Peyer's patch (tissue), 4 donors: ENCODE data around the gene TTC27. TPM values are rescaled to one million over a fixed set of nuclear protein-coding genes. Genes with fewer than 3 reads are reported as not detected.

Source experiments
- DNase-seq, 3 donors: peaks; one replicate each; pipeline ENCODE4 v3.0.0-alpha.2; 2017 to 2019
- H3K27ac ChIP-seq, 4 donors: fragments of 200-600 bp; sonication (generic); one replicate each; pipeline ENCODE4 v1.5.1; 2016 to 2019
- H3K27me3 ChIP-seq, 2 donors: fragments of 200-600 bp; sonication (generic); one replicate each; pipeline ENCODE4 v1.5.1; 2019
- H3K36me3 ChIP-seq, 3 donors: fragments of 200-600 bp; sonication (generic); one replicate each; pipeline ENCODE4 v1.5.1; 2016 to 2019
- H3K4me1 ChIP-seq, 4 donors: fragments of 200-600 bp; sonication (generic); one replicate each; pipeline ENCODE4 v1.5.1; 2016 to 2019
- H3K4me3 ChIP-seq, 4 donors: fragments of 200-600 bp; sonication (generic); 1 replicate in 3 of 4; 2 replicates in 1 of 4; pipeline ENCODE4 v1.5.1; 2016 to 2019; ENCODE audit warnings: mild to moderate bottlenecking in 1 of 4
- H3K9me3 ChIP-seq, 4 donors: fragments of 200-600 bp; sonication (generic); one replicate each; pipeline ENCODE4 v1.5.1; 2016 to 2019; ENCODE audit warnings: mild to moderate bottlenecking in 1 of 4
- CTCF ChIP-seq, 6 experiments: fragments of 450-650 bp in 4 of 6; fragments of 200-600 bp in 2 of 6; sonication (generic) in 1 of 6; IDR thresholded peaks; one replicate each; pipeline ENCODE4 v1.5.1; 2017 to 2019; ENCODE audit warnings: antibody characterized with exemption in 6 of 6, mild to moderate bottlenecking in 3 of 6, moderate library complexity in 1 of 6
- POLR2A ChIP-seq, 2 donors: fragments of 450-650 bp; IDR thresholded peaks; one replicate each; pipeline ENCODE4 v1.5.1; 2017; ENCODE audit warnings: antibody characterized with exemption in 2 of 2, mild to moderate bottlenecking in 2 of 2, moderate library complexity in 2 of 2
- total RNA-seq, 4 donors: library from RNA; depleted of rRNA; stranded (reverse); fragments of >200 nt; gene quantifications; one replicate each; pipeline ENCODE4 v1.1.0, GENCODE V29; 2016

TTC27 gene
- total RNA-seq, 4 donors from 2014 or later: 9.5 to 28.6 (median 12.4) TPM

DNA sequence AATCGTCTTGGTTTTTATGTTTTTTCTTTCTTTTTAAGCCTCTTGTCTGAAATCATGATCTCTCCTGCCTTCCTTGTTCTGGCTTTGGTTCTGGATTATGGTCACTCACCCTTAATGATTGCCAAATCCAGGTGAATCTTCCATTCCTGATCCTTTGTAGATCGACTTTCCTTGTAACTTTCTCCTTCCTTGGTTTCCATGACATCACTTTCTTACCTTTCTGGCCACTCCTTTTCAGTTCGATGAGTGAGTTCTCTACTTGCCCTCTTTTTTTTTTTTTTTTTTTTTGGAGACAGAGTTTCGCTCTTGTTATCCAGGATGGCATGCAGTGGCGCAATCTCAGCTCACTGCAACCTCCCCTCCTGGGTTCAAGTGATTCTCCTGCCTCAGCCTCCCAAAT lies 179.8 kb downstream of the TTC27 start:
- Histone ChIP-seq H3K9me3 (no peaks in the 10 kb centered on the region), H3K27me3 (no peaks in the 10 kb centered on the region), H3K4me1 (no peaks in the 10 kb centered on the region), H3K36me3 (no peaks in the 10 kb centered on the region), H3K27ac (no peak overlapping the region), H3K4me3 (no peak overlapping the region)
- DNase-seq: no peak
- TF ChIP-seq POLR2A (IDR thresholded peaks at IDR 0.05) (no peak), CTCF (IDR thresholded peaks at IDR 0.05) (no peak)

DNA sequence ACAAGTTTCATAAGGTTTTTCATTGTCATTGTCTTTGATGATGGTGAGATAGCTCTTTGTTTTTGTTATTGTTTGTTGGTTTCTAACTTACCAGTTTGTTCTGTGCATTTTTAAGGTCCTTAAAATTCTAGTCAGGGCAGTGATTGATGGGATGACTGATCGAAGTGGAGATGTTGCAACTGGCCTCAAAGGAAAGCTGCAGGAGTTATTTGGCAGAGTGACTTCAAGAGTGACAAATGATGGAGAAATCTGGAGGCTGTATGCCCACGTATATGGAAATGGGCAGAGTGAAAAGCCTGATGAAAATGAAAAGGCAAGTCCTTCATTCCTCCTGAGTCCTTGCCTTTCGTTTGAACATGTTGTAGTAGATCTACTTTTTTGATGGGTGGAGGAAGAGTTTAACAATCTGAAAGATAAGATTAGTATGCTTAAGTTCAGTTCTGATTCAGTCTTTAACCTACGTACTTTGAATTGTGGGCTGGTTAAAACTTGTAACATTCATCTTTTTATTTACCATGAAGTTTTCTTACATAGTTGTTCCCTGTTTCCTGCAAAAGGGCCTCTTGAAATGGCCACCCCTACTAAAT lies 183.2 kb downstream of the TTC27 start:
- no peak for TF ChIP-seq CTCF (IDR thresholded peaks at IDR 0.05)
- TF ChIP-seq POLR2A (IDR thresholded peaks at IDR 0.05): no peak
- Histone ChIP-seq H3K9me3 (no peaks in the 10 kb centered on the region), H3K4me1 (no peaks in the 10 kb centered on the region), H3K27ac (no peak overlapping the region), H3K4me3 (no peak overlapping the region), H3K36me3 (no peaks in the 10 kb centered on the region), H3K27me3 (no peaks in the 10 kb centered on the region)
- no peak for DNase-seq

- TF ChIP-seq POLR2A (IDR thresholded peaks at IDR 0.05): no peak
- no peak for TF ChIP-seq CTCF (IDR thresholded peaks at IDR 0.05)
- Histone ChIP-seq H3K27ac (no peak overlapping the region), H3K4me1 (no peaks in the 10 kb centered on the region), H3K9me3 (no peaks in the 10 kb centered on the region), H3K27me3 (no peaks in the 10 kb centered on the region), H3K36me3 (no peaks in the 10 kb centered on the region), H3K4me3 (no peak overlapping the region)
- no peak for DNase-seq
Observed at GRCh38 chr2:32811696-32812095, 183.8 kb downstream of the TTC27 start.

- H3K9me3 ChIP-seq: no peaks in the 10 kb centered on the region
- no peaks in the 10 kb centered on the region for H3K4me1 ChIP-seq
- TF ChIP-seq POLR2A (IDR thresholded peaks at IDR 0.05): no peak
- TF ChIP-seq CTCF (IDR thresholded peaks at IDR 0.05): no peak
- no peaks in the 10 kb centered on the region for H3K36me3 ChIP-seq
- DNase-seq: no peak
- no peak overlapping the region for H3K4me3 ChIP-seq
- H3K27ac ChIP-seq: no peak overlapping the region
- no peaks in the 10 kb centered on the region for H3K27me3 ChIP-seq
Observed at GRCh38 chr2:32812316-32812715, 184.5 kb downstream of the TTC27 start.

DNA sequence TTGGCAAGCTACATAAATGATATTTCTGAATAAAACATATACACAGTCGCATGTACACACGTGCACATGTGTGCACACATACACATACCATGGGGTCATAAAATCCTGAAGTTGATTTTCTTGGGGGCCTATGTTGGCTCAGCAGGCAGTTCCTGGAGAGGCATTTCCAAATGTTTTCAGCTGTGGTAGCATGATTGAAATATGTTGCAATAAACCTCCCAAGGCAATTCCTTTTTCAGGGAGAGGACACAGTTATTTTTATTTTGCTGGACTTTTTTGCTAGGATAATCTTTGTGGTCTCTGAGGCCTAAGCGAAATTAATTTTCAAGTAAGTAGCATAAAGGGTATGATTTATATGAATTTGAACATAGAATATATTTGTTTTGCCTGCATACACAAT lies 192.2 kb downstream of the TTC27 start:
- no peak overlapping the region for H3K27ac ChIP-seq
- TF ChIP-seq CTCF (IDR thresholded peaks at IDR 0.05): no peak
- TF ChIP-seq POLR2A (IDR thresholded peaks at IDR 0.05): no peak
- H3K4me1 ChIP-seq: no peaks in the 10 kb centered on the region
- H3K9me3 ChIP-seq: no peaks in the 10 kb centered on the region
- no peaks in the 10 kb centered on the region for H3K27me3 ChIP-seq
- H3K4me3 ChIP-seq: no peak overlapping the region
- no peak for DNase-seq
- H3K36me3 ChIP-seq: no peaks in the 10 kb centered on the region

DNA sequence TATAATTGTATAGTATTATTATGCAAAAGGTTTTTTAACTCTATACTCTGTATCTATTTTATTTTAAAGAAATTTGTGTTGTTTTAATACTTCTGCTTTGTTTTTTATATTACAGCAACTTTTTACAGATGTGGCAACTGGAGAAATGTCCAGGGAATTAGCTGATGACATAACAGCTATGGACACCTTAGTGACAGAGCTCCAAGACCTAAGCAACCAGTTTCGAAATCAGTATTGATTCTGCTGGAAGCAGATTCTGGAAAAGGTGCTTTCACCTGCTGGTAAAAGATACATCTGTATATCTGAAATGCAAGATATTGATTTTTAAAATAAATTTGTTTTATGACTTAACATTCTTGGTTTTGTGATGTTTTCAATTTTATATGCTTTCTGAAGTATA lies 192.9 kb downstream of the TTC27 start:
- H3K36me3 ChIP-seq: no peaks in the 10 kb centered on the region
- no peak overlapping the region for H3K4me3 ChIP-seq
- no peaks in the 10 kb centered on the region for H3K27me3 ChIP-seq
- TF ChIP-seq POLR2A (IDR thresholded peaks at IDR 0.05) (no peak), CTCF (IDR thresholded peaks at IDR 0.05) (no peak)
- H3K27ac ChIP-seq: no peak overlapping the region
- DNase-seq: no peak
- H3K4me1 ChIP-seq: no peaks in the 10 kb centered on the region
- no peaks in the 10 kb centered on the region for H3K9me3 ChIP-seq
